HG02870 (cell line): ENCODE data around the gene PHKA2.

Experiments
- ATAC-seq: cut with Tn5 transposase; IDR thresholded peaks from one replicate; pipeline ENCODE4 v1.9.1; 2021; ENCODE audit warnings: mild to moderate bottlenecking, moderate library complexity; ENCODE audit not compliant: unreplicated experiment

Gene PHKA2

DNA sequence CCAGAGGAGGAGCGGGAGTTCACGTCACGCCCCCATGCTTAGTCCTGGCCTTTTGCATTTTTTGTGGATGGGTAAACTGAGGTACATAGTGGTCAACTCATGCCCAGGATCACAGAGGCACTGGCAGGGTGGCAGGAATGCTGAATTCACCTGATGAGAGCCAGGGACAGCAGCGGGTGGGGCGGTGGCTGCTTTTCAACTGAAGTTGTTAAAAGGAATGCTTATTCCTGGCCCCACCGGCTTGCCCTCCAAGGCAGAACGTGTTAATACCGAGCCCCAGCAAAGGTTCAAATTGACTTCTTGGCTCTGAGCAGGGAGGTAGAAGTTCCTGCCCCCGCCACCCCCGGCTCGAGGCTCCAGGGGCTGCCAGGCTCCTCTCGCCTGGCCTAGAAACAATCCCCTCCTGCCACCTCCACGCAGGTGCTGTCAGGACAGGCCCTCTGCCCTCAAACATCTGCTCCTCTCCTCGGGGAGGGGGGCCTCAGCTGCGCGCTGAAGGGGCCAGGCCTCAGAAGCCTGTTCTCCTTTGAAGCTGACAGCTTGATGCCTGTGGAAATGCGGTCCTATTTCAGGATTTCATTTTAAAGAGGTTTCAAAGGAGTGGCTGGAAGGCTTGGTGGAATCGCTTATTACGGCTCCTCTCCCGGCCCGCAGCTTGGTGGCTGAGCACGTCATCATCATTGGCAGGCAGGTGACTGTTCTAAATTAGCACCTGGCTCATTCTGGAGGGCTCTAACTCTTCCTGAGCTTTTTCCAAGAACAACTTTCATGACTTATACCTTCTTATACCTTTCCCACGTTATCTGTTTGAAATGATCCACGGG lies 93.0 kb downstream of the PHKA2 start:
- no peak for ATAC-seq

GRCh38 chrX:18890049-18890381 lies 93.9 kb downstream of the PHKA2 start:
- ATAC-seq: no peak

GRCh38 chrX:18889346-18890048 lies 94.4 kb downstream of the PHKA2 start:
- ATAC-seq: no peak

DNA sequence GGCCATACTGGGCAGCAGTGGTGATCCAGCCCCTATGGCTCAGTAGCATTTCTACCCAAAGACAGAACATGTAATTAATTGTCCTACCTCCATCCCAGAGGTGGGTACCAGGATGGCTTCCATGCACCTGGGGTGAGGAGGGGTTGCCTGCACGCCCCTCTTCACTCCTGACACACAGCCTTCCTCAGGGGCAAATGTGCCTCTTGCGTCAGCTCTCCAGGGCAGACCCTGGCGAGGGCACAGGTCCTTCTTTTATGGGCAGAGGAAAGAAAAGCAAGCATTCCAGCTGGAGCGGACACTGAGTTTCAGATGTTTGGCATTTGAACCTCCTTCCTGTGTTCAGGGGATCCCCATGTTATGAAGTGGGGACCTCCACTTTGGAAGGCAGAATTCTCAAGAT lies 95.6 kb downstream of the PHKA2 start:
- ATAC-seq: no peak

GRCh38 chrX:18887825-18888212 lies 96.1 kb downstream of the PHKA2 start:
- ATAC-seq: no peak

DNA sequence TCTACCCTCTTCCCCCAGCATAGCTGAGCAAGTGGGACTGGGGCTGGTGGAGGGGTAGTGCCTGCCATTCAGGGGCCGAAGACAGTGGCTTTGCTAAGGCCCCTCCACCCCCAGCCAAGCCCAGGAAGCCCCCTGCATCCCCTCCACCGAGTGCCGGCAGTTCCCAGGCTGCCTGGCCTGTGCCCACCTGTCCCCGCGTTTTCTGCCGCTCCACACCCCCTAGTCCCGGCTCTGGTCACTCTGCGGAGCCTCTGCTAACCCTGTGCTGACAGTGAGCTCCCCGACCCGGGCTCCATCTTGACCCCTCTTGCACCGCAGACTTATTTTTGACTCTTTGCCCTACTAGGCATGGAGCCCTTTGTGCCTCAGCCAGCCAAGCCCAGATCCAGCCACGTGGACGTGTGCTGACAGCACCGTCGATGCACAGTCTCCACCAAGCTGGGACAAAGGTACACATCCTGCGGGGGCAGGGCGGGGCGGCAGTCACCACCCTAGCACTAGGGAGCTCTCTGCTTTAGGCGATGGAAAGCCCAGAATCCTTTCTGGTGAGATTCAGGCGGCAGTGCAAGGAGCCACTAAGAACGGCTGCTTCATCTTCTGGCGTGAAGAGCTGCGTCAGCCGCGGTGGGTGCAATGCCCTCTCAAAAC lies 96.6 kb downstream of the PHKA2 start:
- no peak for ATAC-seq

GRCh38 chrX:18886344-18887161 lies 97.4 kb downstream of the PHKA2 start:
- ATAC-seq: peak; percentile 62

DNA sequence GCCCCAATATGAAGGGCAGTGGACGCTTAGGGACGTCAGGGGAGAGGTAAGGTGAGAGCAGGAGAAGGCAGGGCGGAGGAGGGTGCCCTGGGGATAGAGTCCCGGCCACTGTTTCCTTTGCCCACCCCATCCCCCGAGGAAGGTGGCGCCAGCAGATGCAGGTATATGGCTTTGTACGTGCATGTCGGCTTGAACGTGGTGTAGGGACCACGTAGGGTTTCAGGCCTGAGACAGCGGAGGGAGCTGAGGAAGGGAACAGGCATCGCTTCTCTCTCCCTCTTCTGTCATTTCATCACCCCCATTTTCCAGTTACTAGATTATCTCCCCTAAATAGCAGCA lies 97.9 kb downstream of the PHKA2 start:
- peak; percentile 20 for ATAC-seq

DNA sequence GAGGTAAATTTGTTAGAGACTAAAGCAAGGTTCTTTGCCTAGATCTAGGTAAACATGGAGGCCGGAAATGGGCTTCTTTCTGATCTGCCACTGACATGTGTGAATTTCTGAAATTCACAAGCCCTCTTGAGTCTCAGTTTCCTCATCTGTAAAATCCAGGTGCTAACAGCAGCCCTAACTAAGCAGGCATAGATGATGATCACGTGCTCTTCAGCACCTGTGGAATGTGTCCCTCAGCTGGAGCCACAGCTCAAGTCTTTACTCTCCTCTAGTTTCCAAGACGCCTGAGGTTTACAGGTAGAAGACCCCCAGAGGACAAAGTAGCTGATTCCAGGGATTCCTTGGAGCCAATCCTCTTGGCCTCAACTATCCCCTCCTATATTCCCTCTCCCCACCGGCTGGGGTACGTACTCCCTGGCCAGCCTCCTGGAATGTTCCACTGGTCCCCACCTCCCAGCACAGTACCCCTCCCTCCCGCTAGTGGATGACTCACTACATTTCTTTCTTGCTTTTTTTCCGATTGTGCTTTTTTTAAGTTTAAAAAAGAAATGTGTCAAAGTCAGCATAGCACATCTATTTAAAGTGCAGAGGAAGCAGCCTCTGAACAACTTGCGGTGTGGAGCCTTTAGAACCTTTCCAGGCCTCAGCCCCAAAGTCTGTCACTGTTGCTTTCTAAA lies 98.4 kb downstream of the PHKA2 start:
- ATAC-seq: peak; percentile 18

GRCh38 chrX:18884916-18885315 lies 99.0 kb downstream of the PHKA2 start:
- ATAC-seq: no peak

DNA sequence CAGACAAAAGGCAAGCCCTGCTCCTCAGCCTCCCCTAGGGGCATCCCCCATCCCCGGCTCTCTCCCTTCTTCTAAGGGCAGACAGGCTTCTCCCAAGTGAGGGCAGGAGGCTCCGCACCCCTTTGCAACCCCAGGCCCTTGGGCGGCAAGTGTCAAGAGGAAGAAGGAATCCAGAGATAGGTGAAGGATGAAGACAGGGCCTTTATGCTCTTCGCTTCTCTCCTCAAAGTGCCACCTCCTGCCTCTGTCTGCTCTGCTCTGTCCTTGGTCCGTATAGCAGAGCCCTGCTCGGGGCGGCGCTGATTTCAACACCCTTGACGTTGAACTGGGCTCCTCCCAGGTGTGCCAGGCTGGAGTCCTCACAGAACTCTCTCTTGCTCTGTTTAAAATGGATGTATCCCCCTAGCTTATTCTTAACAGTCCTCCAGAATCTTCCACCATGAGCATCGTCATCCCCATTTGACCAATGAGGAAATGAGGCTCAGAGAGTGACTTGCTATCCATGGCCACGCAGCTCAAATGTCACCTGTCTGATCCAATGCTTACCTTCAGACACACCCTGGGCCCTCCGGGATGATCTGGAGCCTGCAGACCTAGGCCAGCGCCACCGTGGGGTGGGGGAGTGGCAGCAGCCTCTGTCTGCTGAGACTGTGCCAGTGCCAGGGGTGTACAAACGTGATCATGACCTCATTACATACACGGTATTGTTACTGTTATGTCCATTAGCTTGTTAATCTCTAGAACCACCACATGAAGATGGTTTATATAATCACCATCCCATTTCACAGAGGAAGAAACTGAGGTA lies 99.8 kb downstream of the PHKA2 start:
- no peak for ATAC-seq

DNA sequence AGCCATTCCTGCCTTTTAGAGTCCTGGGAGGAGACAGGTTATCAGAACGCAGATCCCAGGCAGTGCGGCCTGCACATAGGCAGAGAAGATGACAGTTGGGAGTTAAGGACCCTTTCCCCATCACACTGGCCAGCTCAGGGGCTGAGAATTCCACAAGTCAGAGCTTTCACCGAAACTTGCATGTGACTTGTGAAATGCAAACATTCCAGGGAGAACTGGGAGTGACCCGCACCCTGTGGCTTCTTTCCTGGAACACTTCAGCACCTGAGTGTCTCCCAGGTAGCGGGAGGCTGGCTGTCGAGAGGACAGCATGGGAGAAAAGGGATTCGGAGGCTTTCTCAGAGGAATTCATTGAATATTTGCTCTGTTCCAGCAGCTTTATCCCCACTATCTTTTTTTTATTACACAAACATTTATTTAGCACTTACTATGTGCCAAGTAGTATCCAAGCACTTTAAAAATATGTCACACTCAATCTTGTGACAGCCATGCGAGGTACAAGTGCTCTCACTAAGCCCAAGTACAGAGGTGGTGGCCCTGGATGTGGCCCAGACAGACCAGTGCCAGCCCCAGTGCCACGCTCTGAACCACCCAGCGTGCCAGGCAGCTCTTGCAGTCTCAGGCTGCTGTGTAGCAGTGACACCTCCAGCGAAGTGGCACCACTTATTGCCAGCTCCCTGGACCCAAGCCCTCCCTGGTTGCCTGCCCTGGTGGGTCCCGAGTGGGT lies 100.5 kb downstream of the PHKA2 start:
- no peak for ATAC-seq

- ATAC-seq: no peak
These were observed 104.8 kb downstream of the PHKA2 start for GRCh38 chrX:18879144-18879543.

DNA sequence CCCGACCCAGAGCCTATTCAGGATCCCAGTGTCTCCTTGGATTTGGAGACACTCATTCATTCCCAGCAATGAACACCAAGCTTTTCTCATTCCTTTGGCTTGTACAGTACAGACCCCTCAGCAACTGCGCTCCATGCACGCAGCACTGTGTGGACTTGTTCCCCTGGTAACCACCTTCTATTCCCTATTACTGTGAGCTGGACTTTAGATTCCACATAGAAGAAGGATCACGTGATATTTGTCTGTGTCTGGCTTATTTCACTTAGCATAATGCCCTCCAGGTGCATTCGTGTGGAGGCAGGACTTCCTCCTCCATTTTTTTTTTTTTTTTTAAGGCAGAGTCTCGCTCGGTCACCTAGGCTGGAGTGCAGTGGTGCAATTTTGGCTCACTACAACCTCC lies 106.4 kb downstream of the PHKA2 start:
- no peak for ATAC-seq

DNA sequence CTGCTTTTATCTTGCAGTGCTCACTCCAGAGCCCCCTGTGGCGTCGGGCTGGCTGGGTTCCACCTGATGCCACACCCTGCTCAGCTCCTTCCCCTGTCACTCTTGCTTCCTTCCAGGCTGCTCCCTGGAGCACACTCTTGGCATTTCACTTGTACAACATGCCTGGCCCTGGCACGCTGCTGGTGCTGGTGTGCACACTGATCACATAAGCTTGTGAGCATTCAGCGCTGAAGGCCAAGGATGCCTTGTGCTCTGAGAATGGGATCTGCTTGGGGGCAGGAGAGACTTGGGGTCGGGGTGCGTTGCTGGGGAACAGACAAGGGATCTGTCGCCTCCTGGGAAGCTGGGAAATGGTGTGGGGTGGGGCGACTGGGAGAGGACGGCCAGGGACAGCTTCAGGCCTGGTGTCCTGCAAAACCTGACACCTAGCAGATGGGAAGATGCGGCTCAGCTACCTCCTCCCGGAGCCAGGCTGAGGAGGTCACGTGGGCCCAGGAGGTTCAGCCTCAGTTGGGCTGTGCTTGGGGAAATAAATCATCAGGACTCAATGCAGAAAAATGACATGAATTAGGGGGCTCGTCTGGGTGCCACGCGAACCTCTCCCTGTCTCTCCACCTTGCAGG lies 108.5 kb downstream of the PHKA2 start:
- no peak for ATAC-seq

GRCh38 chrX:18874560-18875255 lies 109.2 kb downstream of the PHKA2 start:
- ATAC-seq: no peak

GRCh38 chrX:18873836-18874235 lies 110.1 kb downstream of the PHKA2 start:
- ATAC-seq: no peak

DNA sequence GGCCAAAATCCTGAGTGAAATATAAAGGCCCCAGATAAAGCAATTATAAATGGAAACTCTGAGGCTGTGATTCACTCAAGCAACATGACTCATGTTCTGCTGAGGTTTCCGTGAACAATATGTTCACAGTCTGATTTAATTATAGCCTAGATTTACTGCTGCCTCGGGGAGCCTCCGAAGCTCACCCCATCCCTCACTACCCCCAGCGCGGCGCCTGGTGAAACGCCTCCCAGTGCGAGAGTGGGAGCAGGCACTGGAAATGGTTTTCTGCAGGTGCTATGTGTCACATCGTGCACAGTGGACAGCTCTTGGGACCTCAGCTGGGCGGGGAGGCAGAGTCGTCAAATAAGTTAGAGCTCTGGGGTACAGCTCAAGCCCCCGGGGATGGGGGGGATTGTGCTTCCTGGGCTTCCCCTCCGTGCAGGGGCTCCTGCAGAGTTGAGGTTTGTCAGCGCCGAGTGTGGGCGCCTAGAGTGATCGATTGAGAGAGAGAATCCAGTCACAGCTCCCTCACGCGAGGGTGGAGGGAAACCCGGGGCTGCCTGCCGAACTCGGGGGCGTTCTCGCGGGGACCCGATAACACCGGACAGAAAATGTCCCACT lies 110.6 kb downstream of the PHKA2 start:
- no peak for ATAC-seq
